DMS 273 (cell line): Measurements from ENCODE around the gene U2AF2.

Experiments used
- DNase-seq: peaks from one replicate; lab custom pipeline; 2025; ENCODE audit not compliant: unreplicated experiment; lab: John Stamatoyannopoulos, UW

The U2AF2 gene

GRCh38 chr19:55687281-55688201, 32.7 kb downstream of the U2AF2 start:
- DNase-seq: no peak

- peak; percentile 23 for DNase-seq
These were observed 33.8 kb downstream of the U2AF2 start for GRCh38 chr19:55688422-55689218.

GRCh38 chr19:55689411-55690108, 34.7 kb downstream of the U2AF2 start:
- no peak for DNase-seq

- DNase-seq: no peak
These were observed 35.4 kb downstream of the U2AF2 start for GRCh38 chr19:55690109-55690768.

- DNase-seq: no peak
These were observed 36.1 kb downstream of the U2AF2 start for GRCh38 chr19:55690769-55691545.

- no peak for DNase-seq
These were observed 37.0 kb downstream of the U2AF2 start for GRCh38 chr19:55691561-55692481.

GRCh38 chr19:55692681-55693081, 37.8 kb downstream of the U2AF2 start:
- no peak for DNase-seq

- no peak for DNase-seq
These were observed 38.6 kb downstream of the U2AF2 start for GRCh38 chr19:55693336-55693974.

- no peak for DNase-seq
These were observed 39.4 kb downstream of the U2AF2 start for GRCh38 chr19:55694241-55694655.

- DNase-seq: no peak
These were observed 40.0 kb downstream of the U2AF2 start for GRCh38 chr19:55694656-55695491.

- DNase-seq: no peak
These were observed 40.9 kb downstream of the U2AF2 start for GRCh38 chr19:55695511-55696290.

- no peak for DNase-seq
These were observed 41.6 kb downstream of the U2AF2 start for GRCh38 chr19:55696301-55697068.

- no peak for DNase-seq
These were observed 42.2 kb downstream of the U2AF2 start for GRCh38 chr19:55697069-55697440.

GRCh38 chr19:55697698-55698097, 42.9 kb downstream of the U2AF2 start:
- no peak for DNase-seq

- DNase-seq: no peak
These were observed 43.4 kb downstream of the U2AF2 start for GRCh38 chr19:55698256-55698655.

- DNase-seq: no peak
These were observed 44.4 kb downstream of the U2AF2 start for GRCh38 chr19:55699221-55699620.
